ENCODE data around the gene ABCD4.

- no peak for TF ChIP-seq POLR2A (IDR thresholded peaks at IDR 0.05)
- TF ChIP-seq CTCF (IDR thresholded peaks at IDR 0.05 in 8 of 11, conservative IDR thresholded peaks at IDR 0.05 in 3 of 11), result no peak
- TF ChIP-seq POLR2AphosphoS5 (IDR thresholded peaks at IDR 0.05), result peak in 1 of 3 donors; percentile 9
Measured at GRCh38 chr14:74296037-74296467, 6.7 kb downstream of the ABCD4 start.
